WTC11 (cell line): ENCODE measurements around the gene PPP2R3A.

ENCODE experiments used
- CTCF ChIP-seq: fragments of 200-600 bp; IDR thresholded peaks from 2 replicates; pipeline ENCODE4 v1.8.0; 2022; ENCODE audit warnings: antibody characterized with exemption
- ESRRA ChIP-seq: sonication (generic); formaldehyde crosslinking; IDR thresholded peaks from 2 replicates; pipeline ENCODE4 v1.8.1; 2022; ENCODE audit warnings: mild to moderate bottlenecking, missing genetic modification reagents, borderline replicate concordance
- KAT7 ChIP-seq: sonication (generic); formaldehyde crosslinking; IDR thresholded peaks from 2 replicates; pipeline ENCODE4 v1.8.1; 2023; ENCODE audit warnings: missing genetic modification reagents, mild to moderate bottlenecking, borderline replicate concordance
- NR3C1 ChIP-seq: sonication (generic); formaldehyde crosslinking; conservative IDR thresholded peaks from 2 replicates; pipeline ENCODE4 v1.8.1; 2023; ENCODE audit warnings: low read depth, mild to moderate bottlenecking, missing genetic modification reagents
- TF ChIP-seq, protein P1 (sequence below): sonication (generic); formaldehyde crosslinking; IDR thresholded peaks from 2 replicates; pipeline ENCODE4 v1.8.0; 2022; ENCODE audit warnings: missing genetic modification reagents
- TF ChIP-seq, protein P2 (sequence below): sonication (generic); formaldehyde crosslinking; IDR thresholded peaks from 2 replicates; pipeline ENCODE4 v1.8.1; 2023; ENCODE audit warnings: mild to moderate bottlenecking, missing genetic modification reagents, moderate library complexity
- TF ChIP-seq, protein P3 (sequence below): sonication (generic); formaldehyde crosslinking; IDR thresholded peaks from 2 replicates; pipeline ENCODE4 v1.8.1; 2022; ENCODE audit warnings: mild to moderate bottlenecking, moderate library complexity, missing genetic modification reagents

GRCh38 chr3:135995766-135996165 is 30.2 kb downstream of the PPP2R3A start:
- TF ChIP-seq NR3C1 (CRISPR knock-in tag) (no peak), CTCF (no peak), ESRRA (CRISPR knock-in tag) (no peak), KAT7 (no peak)
- TF ChIP-seq, protein P1, sequence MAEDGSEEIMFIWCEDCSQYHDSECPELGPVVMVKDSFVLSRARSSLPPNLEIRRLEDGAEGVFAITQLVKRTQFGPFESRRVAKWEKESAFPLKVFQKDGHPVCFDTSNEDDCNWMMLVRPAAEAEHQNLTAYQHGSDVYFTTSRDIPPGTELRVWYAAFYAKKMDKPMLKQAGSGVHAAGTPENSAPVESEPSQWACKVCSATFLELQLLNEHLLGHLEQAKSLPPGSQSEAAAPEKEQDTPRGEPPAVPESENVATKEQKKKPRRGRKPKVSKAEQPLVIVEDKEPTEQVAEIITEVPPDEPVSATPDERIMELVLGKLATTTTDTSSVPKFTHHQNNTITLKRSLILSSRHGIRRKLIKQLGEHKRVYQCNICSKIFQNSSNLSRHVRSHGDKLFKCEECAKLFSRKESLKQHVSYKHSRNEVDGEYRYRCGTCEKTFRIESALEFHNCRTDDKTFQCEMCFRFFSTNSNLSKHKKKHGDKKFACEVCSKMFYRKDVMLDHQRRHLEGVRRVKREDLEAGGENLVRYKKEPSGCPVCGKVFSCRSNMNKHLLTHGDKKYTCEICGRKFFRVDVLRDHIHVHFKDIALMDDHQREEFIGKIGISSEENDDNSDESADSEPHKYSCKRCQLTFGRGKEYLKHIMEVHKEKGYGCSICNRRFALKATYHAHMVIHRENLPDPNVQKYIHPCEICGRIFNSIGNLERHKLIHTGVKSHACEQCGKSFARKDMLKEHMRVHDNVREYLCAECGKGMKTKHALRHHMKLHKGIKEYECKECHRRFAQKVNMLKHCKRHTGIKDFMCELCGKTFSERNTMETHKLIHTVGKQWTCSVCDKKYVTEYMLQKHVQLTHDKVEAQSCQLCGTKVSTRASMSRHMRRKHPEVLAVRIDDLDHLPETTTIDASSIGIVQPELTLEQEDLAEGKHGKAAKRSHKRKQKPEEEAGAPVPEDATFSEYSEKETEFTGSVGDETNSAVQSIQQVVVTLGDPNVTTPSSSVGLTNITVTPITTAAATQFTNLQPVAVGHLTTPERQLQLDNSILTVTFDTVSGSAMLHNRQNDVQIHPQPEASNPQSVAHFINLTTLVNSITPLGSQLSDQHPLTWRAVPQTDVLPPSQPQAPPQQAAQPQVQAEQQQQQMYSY: no peak
- TF ChIP-seq, protein P2, sequence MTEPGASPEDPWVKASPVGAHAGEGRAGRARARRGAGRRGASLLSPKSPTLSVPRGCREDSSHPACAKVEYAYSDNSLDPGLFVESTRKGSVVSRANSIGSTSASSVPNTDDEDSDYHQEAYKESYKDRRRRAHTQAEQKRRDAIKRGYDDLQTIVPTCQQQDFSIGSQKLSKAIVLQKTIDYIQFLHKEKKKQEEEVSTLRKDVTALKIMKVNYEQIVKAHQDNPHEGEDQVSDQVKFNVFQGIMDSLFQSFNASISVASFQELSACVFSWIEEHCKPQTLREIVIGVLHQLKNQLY: no peak
- TF ChIP-seq, protein P3, sequence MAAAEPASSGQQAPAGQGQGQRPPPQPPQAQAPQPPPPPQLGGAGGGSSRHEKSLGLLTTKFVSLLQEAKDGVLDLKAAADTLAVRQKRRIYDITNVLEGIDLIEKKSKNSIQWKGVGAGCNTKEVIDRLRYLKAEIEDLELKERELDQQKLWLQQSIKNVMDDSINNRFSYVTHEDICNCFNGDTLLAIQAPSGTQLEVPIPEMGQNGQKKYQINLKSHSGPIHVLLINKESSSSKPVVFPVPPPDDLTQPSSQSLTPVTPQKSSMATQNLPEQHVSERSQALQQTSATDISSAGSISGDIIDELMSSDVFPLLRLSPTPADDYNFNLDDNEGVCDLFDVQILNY (CRISPR knock-in tag): no peak
